Uterus (tissue), 2 donors: ENCODE data around the gene PPY.

Source experiments
- CTCF ChIP-seq, 4 experiments: fragments of 200-600 bp in 2 of 4; fragments of 450-650 bp in 2 of 4; sonication (generic) in 2 of 4; IDR thresholded peaks; one replicate each; pipeline ENCODE4 v1.5.1; 2016 to 2019; ENCODE audit warnings: antibody characterized with exemption in 4 of 4, mild to moderate bottlenecking in 2 of 4, moderate library complexity in 1 of 4
- POLR2A ChIP-seq, 2 donors: fragments of 450-650 bp; IDR thresholded peaks; one replicate each; pipeline ENCODE4 v1.6.1; 2016; ENCODE audit warnings: antibody characterized with exemption in 2 of 2, mild to moderate bottlenecking in 1 of 2, moderate library complexity in 1 of 2

- no peak for TF ChIP-seq CTCF (IDR thresholded peaks at IDR 0.05)
- TF ChIP-seq POLR2A (IDR thresholded peaks at IDR 0.05), result no peak
Observed at GRCh38 chr17:43979011-43979410, 36.7 kb upstream of the PPY start.
